Liver (tissue), 9 donors: Measurements from ENCODE around the gene POLN. TPM values are rescaled to one million over a fixed set of nuclear protein-coding genes. Genes with fewer than 3 reads are reported as not detected.

Experiments used
- DNase-seq: peaks from one replicate; pipeline ENCODE4 v3.0.0-alpha.2; 2017; ENCODE audit warnings: low spot score
- H3K27ac ChIP-seq, 2 donors: one replicate each; pipeline ENCODE4 v1.7.0; 2013; ENCODE audit warnings: inconsistent platforms in 2 of 2, low read length in 2 of 2, control low read depth in 1 of 2, low read depth in 1 of 2, mild to moderate bottlenecking in 1 of 2
- H3K27me3 ChIP-seq, 4 donors: one replicate each; pipeline versions ENCODE4 v1.6.1 to v1.7.0; 2013; ENCODE audit warnings: low read length in 3 of 4, inconsistent platforms in 1 of 4, mild to moderate bottlenecking in 1 of 4, moderate library complexity in 1 of 4; ENCODE audit not compliant: control insufficient read depth in 4 of 4, insufficient read depth in 4 of 4
- H3K36me3 ChIP-seq, 4 donors: one replicate each; pipeline versions ENCODE4 v1.6.1 to v1.7.0; 2013; ENCODE audit warnings: low read length in 3 of 4, mild to moderate bottlenecking in 3 of 4, low read depth in 1 of 4, moderate library complexity in 1 of 4; ENCODE audit not compliant: control insufficient read depth in 4 of 4, insufficient read depth in 3 of 4
- H3K4me1 ChIP-seq, 4 donors: one replicate each; pipeline versions ENCODE4 v1.6.1 to v1.7.0; 2013; ENCODE audit warnings: low read length in 3 of 4, mild to moderate bottlenecking in 3 of 4, moderate library complexity in 1 of 4; ENCODE audit not compliant: control insufficient read depth in 4 of 4, insufficient read depth in 4 of 4
- H3K4me3 ChIP-seq, 3 donors: one replicate each; pipeline versions ENCODE4 v1.6.1 to v1.7.0; 2013; ENCODE audit warnings: low read length in 3 of 3, control low read depth in 1 of 3, low read depth in 1 of 3, mild to moderate bottlenecking in 1 of 3
- H3K9ac ChIP-seq, 2 donors: one replicate each; pipeline ENCODE4 v1.7.0; 2013; ENCODE audit warnings: low read length in 2 of 2, mild to moderate bottlenecking in 2 of 2, moderate library complexity in 2 of 2, control low read depth in 1 of 2, low read depth in 1 of 2
- H3K9me3 ChIP-seq, 4 donors: one replicate each; pipeline versions ENCODE4 v1.6.1 to v1.7.0; 2013; ENCODE audit warnings: low read length in 3 of 4; ENCODE audit not compliant: control insufficient read depth in 4 of 4
- EGR1 ChIP-seq, 2 donors: IDR thresholded peaks; 2 replicates each; pipeline ENCODE4 v1.6.1; 2016 to 2018; ENCODE audit warnings: antibody characterized with exemption in 2 of 2, low read depth in 2 of 2
- FOXA1 ChIP-seq: IDR thresholded peaks from 2 replicates; pipeline ENCODE4 v1.6.1; 2016; ENCODE audit warnings: antibody characterized with exemption
- JUND ChIP-seq, 2 donors: IDR thresholded peaks; 2 replicates each; pipeline ENCODE4 v1.6.1; 2016; ENCODE audit warnings: antibody characterized with exemption in 2 of 2
- REST ChIP-seq: IDR thresholded peaks from 2 replicates; pipeline ENCODE4 v1.6.1; 2016; ENCODE audit warnings: antibody characterized with exemption, mild to moderate bottlenecking
- SP1 ChIP-seq: IDR thresholded peaks from 2 replicates; pipeline ENCODE4 v1.6.1; 2018; ENCODE audit warnings: antibody characterized with exemption, mild to moderate bottlenecking
- TAF1 ChIP-seq: conservative IDR thresholded peaks from 2 replicates; pipeline ENCODE4 v1.6.1; 2016; ENCODE audit warnings: antibody characterized with exemption, mild to moderate bottlenecking
- YY1 ChIP-seq: IDR thresholded peaks from 2 replicates; pipeline ENCODE4 v1.6.1; 2016; ENCODE audit warnings: antibody characterized with exemption, mild to moderate bottlenecking
- WGBS: extraction: QIAGEN DNeasy Blood & Tissue Kit; methylation state at CpG from one replicate; pipeline ENCODE4 v1.1.7; 2013; 5-methylcytosine and 5-hydroxymethylcytosine counted together
- polyA plus RNA-seq, 2 donors: library from polyadenylated mRNA; stranded (reverse) in 1 of 2; unstranded in 1 of 2; fragments of 200-250 nt in 1 of 2; fragments of >200 nt in 1 of 2; fragmentation: Nextera tagmentation in 1 of 2; extraction: Ambion mirVana in 1 of 2; gene quantifications; one replicate each; pipeline versions ENCODE4 v1.2.1 to v1.2.3, GENCODE V29; 2013 to 2015
- total RNA-seq, 2 donors: library from RNA; depleted of rRNA; stranded (reverse); fragments of >200 nt; gene quantifications; one replicate each; pipeline ENCODE4 v1.2.3, GENCODE V29; 2014
- TF ChIP-seq, protein P1 (sequence below): IDR thresholded peaks from 2 replicates; pipeline ENCODE4 v1.6.1; 2016; ENCODE audit warnings: antibody characterized with exemption
- TF ChIP-seq, protein P2 (sequence below): fragments of 150-350 bp; IDR thresholded peaks from 2 replicates; pipeline ENCODE4 v1.5.1; 2017; ENCODE audit warnings: improper control_type of control experiment, low read depth, low read length; ENCODE audit not compliant: missing input control
- TF ChIP-seq, protein P3 (sequence below): IDR thresholded peaks from 2 replicates; pipeline ENCODE4 v1.6.1; 2016; ENCODE audit warnings: antibody characterized with exemption
- donor health status: healthy.
- donor health status: healthy.
- donor health status: healthy.
- donor health status: healthy.
- donor health status: healthy.

Gene POLN
- total and polyA plus RNA-seq, 4 donors: 0.44 to 2.3 (median 1.4) TPM

- WGBS: 78% methylated on average over 24 of the region's 24 CpGs
- no peaks in the 10 kb centered on the region for H3K9me3 ChIP-seq
- no peaks in the 10 kb centered on the region for H3K36me3 ChIP-seq
- H3K9ac ChIP-seq: no peak overlapping the region
- no peak for DNase-seq
- no peak overlapping the region for H3K4me3 ChIP-seq
- H3K27ac ChIP-seq: no peak overlapping the region
- no peaks in the 10 kb centered on the region for H3K4me1 ChIP-seq
- H3K27me3 ChIP-seq: no peaks in the 10 kb centered on the region
- no peak for TF ChIP-seq YY1
Measured at GRCh38 chr4:2290974-2291704, 49.2 kb upstream of the POLN start.

- 94% methylated on average over 9 of the region's 9 CpGs for WGBS
- no peak overlapping the region for H3K27ac ChIP-seq
- TF ChIP-seq, protein P1, sequence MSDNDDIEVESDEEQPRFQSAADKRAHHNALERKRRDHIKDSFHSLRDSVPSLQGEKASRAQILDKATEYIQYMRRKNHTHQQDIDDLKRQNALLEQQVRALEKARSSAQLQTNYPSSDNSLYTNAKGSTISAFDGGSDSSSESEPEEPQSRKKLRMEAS: no peak
- TF ChIP-seq EGR1 (IDR thresholded peaks at IDR 0.05; ENCODE audit: low read depth in 2 of 2) (no peak), FOXA1 (no peak), TAF1 (no peak), SP1 (no peak), JUND (IDR thresholded peaks at IDR 0.05) (no peak), REST (no peak), YY1 (no peak)
- TF ChIP-seq, protein P2, sequence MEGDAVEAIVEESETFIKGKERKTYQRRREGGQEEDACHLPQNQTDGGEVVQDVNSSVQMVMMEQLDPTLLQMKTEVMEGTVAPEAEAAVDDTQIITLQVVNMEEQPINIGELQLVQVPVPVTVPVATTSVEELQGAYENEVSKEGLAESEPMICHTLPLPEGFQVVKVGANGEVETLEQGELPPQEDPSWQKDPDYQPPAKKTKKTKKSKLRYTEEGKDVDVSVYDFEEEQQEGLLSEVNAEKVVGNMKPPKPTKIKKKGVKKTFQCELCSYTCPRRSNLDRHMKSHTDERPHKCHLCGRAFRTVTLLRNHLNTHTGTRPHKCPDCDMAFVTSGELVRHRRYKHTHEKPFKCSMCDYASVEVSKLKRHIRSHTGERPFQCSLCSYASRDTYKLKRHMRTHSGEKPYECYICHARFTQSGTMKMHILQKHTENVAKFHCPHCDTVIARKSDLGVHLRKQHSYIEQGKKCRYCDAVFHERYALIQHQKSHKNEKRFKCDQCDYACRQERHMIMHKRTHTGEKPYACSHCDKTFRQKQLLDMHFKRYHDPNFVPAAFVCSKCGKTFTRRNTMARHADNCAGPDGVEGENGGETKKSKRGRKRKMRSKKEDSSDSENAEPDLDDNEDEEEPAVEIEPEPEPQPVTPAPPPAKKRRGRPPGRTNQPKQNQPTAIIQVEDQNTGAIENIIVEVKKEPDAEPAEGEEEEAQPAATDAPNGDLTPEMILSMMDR: no peak
- TF ChIP-seq, protein P3, sequence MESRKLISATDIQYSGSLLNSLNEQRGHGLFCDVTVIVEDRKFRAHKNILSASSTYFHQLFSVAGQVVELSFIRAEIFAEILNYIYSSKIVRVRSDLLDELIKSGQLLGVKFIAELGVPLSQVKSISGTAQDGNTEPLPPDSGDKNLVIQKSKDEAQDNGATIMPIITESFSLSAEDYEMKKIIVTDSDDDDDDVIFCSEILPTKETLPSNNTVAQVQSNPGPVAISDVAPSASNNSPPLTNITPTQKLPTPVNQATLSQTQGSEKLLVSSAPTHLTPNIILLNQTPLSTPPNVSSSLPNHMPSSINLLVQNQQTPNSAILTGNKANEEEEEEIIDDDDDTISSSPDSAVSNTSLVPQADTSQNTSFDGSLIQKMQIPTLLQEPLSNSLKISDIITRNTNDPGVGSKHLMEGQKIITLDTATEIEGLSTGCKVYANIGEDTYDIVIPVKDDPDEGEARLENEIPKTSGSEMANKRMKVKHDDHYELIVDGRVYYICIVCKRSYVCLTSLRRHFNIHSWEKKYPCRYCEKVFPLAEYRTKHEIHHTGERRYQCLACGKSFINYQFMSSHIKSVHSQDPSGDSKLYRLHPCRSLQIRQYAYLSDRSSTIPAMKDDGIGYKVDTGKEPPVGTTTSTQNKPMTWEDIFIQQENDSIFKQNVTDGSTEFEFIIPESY: no peak
- no peaks in the 10 kb centered on the region for H3K36me3 ChIP-seq
- H3K4me1 ChIP-seq: no peaks in the 10 kb centered on the region
- DNase-seq: no peak
- no peak overlapping the region for H3K9ac ChIP-seq
- H3K4me3 ChIP-seq: no peak overlapping the region
- no peaks in the 10 kb centered on the region for H3K27me3 ChIP-seq
- H3K9me3 ChIP-seq: no peaks in the 10 kb centered on the region
Measured at GRCh38 chr4:2290488-2290887, 48.6 kb upstream of the POLN start.
